ENCODE data around the gene PRKD2. TPM values are rescaled to one million over a fixed set of nuclear protein-coding genes. Genes with fewer than 3 reads are reported as not detected.

PRKD2 gene
- polyA plus RNA-seq, 1 donor from 2014 or later, result 8.0 TPM

GRCh38 chr19:46660551-46661019, 56.3 kb downstream of the PRKD2 start:
- TF ChIP-seq RAD21 (conservative IDR thresholded peaks at IDR 0.05) (peak; percentile 29), CTCF (IDR thresholded peaks at IDR 0.05; ENCODE audit: poor library complexity, severe bottlenecking) (no peak), TAF1 (IDR thresholded peaks at IDR 0.05; ENCODE audit: low read depth) (peak; percentile 11), SMC3 (conservative IDR thresholded peaks at IDR 0.05; ENCODE audit: poor library complexity) (no peak), REST (IDR thresholded peaks at IDR 0.05; ENCODE audit: borderline replicate concordance) (peak; percentile 45), EP300 (conservative IDR thresholded peaks at IDR 0.05; ENCODE audit: poor library complexity, severe bottlenecking) (peak; percentile 24), MXI1 (conservative IDR thresholded peaks at IDR 0.05; ENCODE audit: poor library complexity, severe bottlenecking) (peak; percentile 70)
- no peaks in the 10 kb centered on the region for H3K9me3 ChIP-seq (ENCODE audit: low read length)
- no peaks in the 10 kb centered on the region for H3K36me3 ChIP-seq (ENCODE audit: insufficient read depth, low read length)
- H3K4me2 ChIP-seq (ENCODE audit: low read length), result peak overlapping the region; percentile 94
- no peaks in the 10 kb centered on the region for H3F3A ChIP-seq (ENCODE audit: insufficient read depth, low read length, poor library complexity, severe bottlenecking)
- peak overlapping the region; percentile 90 for H3K27ac ChIP-seq (ENCODE audit: low read length)
- H3K9me2 ChIP-seq (ENCODE audit: insufficient read depth, low read length), result no peaks in the 10 kb centered on the region
- no peaks in the 10 kb centered on the region for H3K27me3 ChIP-seq (ENCODE audit: insufficient read depth, low read depth, low read length)
- H3K4me3 ChIP-seq (ENCODE audit: low read length), result peak overlapping the region; percentile 98
- H2AFZ ChIP-seq (ENCODE audit: low read depth, low read length), result peak overlapping the region; percentile 52
- peak overlapping the region; percentile 99 for H3K9ac ChIP-seq (ENCODE audit: low read length)
- H3K79me2 ChIP-seq (replicated peaks; ENCODE audit: insufficient read depth, low read length), result peaks cover 21% of the 10 kb centered on the region
- H4K20me1 ChIP-seq (ENCODE audit: insufficient read depth), result no peaks in the 10 kb centered on the region

DNA sequence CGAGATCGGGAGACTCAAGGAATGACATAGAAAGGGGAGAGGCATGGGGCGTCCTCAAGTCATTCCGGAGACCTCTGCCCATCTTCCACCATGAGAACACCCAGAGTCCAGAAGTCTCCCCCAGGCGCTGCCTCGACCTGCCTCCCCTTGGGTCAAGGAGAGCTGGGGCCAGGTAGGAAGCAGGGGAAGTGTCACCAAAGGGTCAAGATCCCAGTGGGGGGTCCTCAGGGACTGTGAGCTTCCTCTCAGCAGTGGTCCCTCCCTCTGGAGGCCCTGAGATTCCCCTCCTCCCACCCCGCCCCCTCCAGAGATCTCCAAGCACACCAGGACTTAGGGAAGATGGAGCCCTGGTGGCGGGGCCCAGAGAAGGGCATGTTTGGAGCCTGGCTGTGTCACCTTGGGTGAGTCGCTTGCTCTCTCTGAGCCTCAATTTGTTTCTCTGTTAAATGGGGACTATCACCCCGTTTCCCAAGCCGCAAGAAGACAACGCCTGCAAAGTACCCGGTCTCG, 56.9 kb downstream of the PRKD2 start:
- Histone ChIP-seq H3F3A (ENCODE audit: insufficient read depth, low read length, poor library complexity, severe bottlenecking) (no peaks in the 10 kb centered on the region), H3K9me3 (ENCODE audit: low read length) (no peaks in the 10 kb centered on the region), H3K4me2 (ENCODE audit: low read length) (peak overlapping the region; percentile 94), H3K36me3 (ENCODE audit: insufficient read depth, low read length) (no peaks in the 10 kb centered on the region), H3K27me3 (ENCODE audit: insufficient read depth, low read depth, low read length) (no peaks in the 10 kb centered on the region), H4K20me1 (ENCODE audit: insufficient read depth) (no peaks in the 10 kb centered on the region), H3K4me3 (ENCODE audit: low read length) (peak overlapping the region; percentile 98), H2AFZ (ENCODE audit: low read depth, low read length) (peak overlapping the region; percentile 52), H3K79me2 (replicated peaks; ENCODE audit: insufficient read depth, low read length) (peaks cover 21% of the 10 kb centered on the region), H3K9ac (ENCODE audit: low read length) (peak overlapping the region; percentile 99), H3K9me2 (ENCODE audit: insufficient read depth, low read length) (no peaks in the 10 kb centered on the region), H3K27ac (ENCODE audit: low read length) (peak overlapping the region; percentile 90)
- TF ChIP-seq TAF1 (IDR thresholded peaks at IDR 0.05; ENCODE audit: low read depth), result no peak
- peak; percentile 32 for TF ChIP-seq POLR2AphosphoS5 (IDR thresholded peaks at IDR 0.05)
- no peak for TF ChIP-seq CTCF (IDR thresholded peaks at IDR 0.05; ENCODE audit: poor library complexity, severe bottlenecking)
